Ishikawa (cell line): ENCODE measurements around the gene THOC2.

ENCODE experiments used
- CEBPB ChIP-seq: IDR thresholded peaks from 2 replicates; pipeline ENCODE4 v1.6.1; 2012
- CREB1 ChIP-seq: IDR thresholded peaks from 2 replicates; pipeline ENCODE4 v1.6.1; 2012; ENCODE audit warnings: low read depth
- EP300 ChIP-seq: IDR thresholded peaks from 2 replicates; pipeline ENCODE4 v1.6.1; 2012; ENCODE audit warnings: borderline replicate concordance
- FOXM1 ChIP-seq: IDR thresholded peaks from 2 replicates; pipeline ENCODE4 v1.6.1; 2012; ENCODE audit warnings: low read depth, borderline replicate concordance
- MAX ChIP-seq: IDR thresholded peaks from 2 replicates; pipeline ENCODE4 v1.6.1; 2012
- NFIC ChIP-seq: IDR thresholded peaks from 2 replicates; pipeline ENCODE4 v1.6.1; 2012
- RAD21 ChIP-seq: IDR thresholded peaks from 2 replicates; pipeline ENCODE4 v1.6.1; 2012; ENCODE audit warnings: low read depth
- REST ChIP-seq: IDR thresholded peaks from 2 replicates; pipeline ENCODE4 v1.6.1; 2012; ENCODE audit warnings: low read depth, mild to moderate bottlenecking
- TAF1 ChIP-seq: IDR thresholded peaks from 2 replicates; pipeline ENCODE4 v1.6.1; 2012; ENCODE audit warnings: low read depth, mild to moderate bottlenecking
- TEAD4 ChIP-seq: IDR thresholded peaks from 2 replicates; pipeline ENCODE4 v1.6.1; 2012
- ZBTB7A ChIP-seq: IDR thresholded peaks from 2 replicates; pipeline ENCODE4 v1.6.1; 2012; ENCODE audit warnings: low read depth

- no peak for TF ChIP-seq RAD21
- no peak for TF ChIP-seq MAX
- no peak for TF ChIP-seq TAF1
- no peak for TF ChIP-seq NFIC
- no peak for TF ChIP-seq CEBPB
- no peak for TF ChIP-seq TEAD4
- no peak for TF ChIP-seq FOXM1
- no peak for TF ChIP-seq ZBTB7A
- TF ChIP-seq EP300: no peak
- no peak for TF ChIP-seq REST
- TF ChIP-seq CREB1: no peak
Observed at GRCh38 chrX:123740536-123740935, 7.7 kb upstream of the THOC2 start.
